GM18867 (cell line): ENCODE data around the gene PRSS2.
A peak's percentile ranks its signal among the peaks of the same experiment; 100 is the strongest.

Experiments
- ATAC-seq: cut with Tn5 transposase; IDR thresholded peaks from one replicate; pipeline ENCODE4 v1.9.1; 2021; ENCODE audit warnings: mild to moderate bottlenecking, moderate library complexity; ENCODE audit not compliant: unreplicated experiment

Gene PRSS2

GRCh38 chr7:142800088-142800487 is 29.3 kb downstream of the PRSS2 start:
- ATAC-seq: no peak

- ATAC-seq: no peak
Measured at GRCh38 chr7:142800699-142801260, 30.0 kb downstream of the PRSS2 start.

- ATAC-seq: no peak
Measured at GRCh38 chr7:142801601-142802295, 31.0 kb downstream of the PRSS2 start.

- ATAC-seq: no peak
Measured at GRCh38 chr7:142802301-142802700, 31.5 kb downstream of the PRSS2 start.

GRCh38 chr7:142803901-142804300 is 33.1 kb downstream of the PRSS2 start:
- no peak for ATAC-seq

GRCh38 chr7:142804728-142805207 is 34.0 kb downstream of the PRSS2 start:
- no peak for ATAC-seq

GRCh38 chr7:142805350-142806021 is 34.7 kb downstream of the PRSS2 start:
- ATAC-seq: no peak

GRCh38 chr7:142806022-142806356 is 35.2 kb downstream of the PRSS2 start:
- ATAC-seq: no peak

GRCh38 chr7:142806957-142807356 is 36.2 kb downstream of the PRSS2 start:
- no peak for ATAC-seq

GRCh38 chr7:142807855-142808460 is 37.2 kb downstream of the PRSS2 start:
- ATAC-seq: peak; percentile 19

- peak; percentile 32 for ATAC-seq
Measured at GRCh38 chr7:142808461-142808801, 37.7 kb downstream of the PRSS2 start.

- peak; percentile 94 for ATAC-seq
Measured at GRCh38 chr7:142808802-142809583, 38.2 kb downstream of the PRSS2 start.

GRCh38 chr7:142809671-142810070 is 38.9 kb downstream of the PRSS2 start:
- ATAC-seq: no peak

GRCh38 chr7:142811154-142811737 is 40.5 kb downstream of the PRSS2 start:
- ATAC-seq: no peak

- no peak for ATAC-seq
Measured at GRCh38 chr7:142812437-142813215, 41.9 kb downstream of the PRSS2 start.

- ATAC-seq: no peak
Measured at GRCh38 chr7:142813226-142813625, 42.5 kb downstream of the PRSS2 start.

- ATAC-seq: no peak
Measured at GRCh38 chr7:142813699-142814098, 42.9 kb downstream of the PRSS2 start.

GRCh38 chr7:142814451-142814850 is 43.7 kb downstream of the PRSS2 start:
- no peak for ATAC-seq

GRCh38 chr7:142815134-142815533 is 44.4 kb downstream of the PRSS2 start:
- ATAC-seq: no peak

GRCh38 chr7:142817506-142817905 is 46.7 kb downstream of the PRSS2 start:
- no peak for ATAC-seq
